ENCODE data around the gene CCDC110. TPM values are rescaled to one million over a fixed set of nuclear protein-coding genes. Genes with fewer than 3 reads are reported as not detected.

The CCDC110 gene
- total and polyA plus RNA-seq, 2 of the 13 experiments (the other 11 are each of a cell fraction or from before 2014, with no cell fraction given): not detected

DNA sequence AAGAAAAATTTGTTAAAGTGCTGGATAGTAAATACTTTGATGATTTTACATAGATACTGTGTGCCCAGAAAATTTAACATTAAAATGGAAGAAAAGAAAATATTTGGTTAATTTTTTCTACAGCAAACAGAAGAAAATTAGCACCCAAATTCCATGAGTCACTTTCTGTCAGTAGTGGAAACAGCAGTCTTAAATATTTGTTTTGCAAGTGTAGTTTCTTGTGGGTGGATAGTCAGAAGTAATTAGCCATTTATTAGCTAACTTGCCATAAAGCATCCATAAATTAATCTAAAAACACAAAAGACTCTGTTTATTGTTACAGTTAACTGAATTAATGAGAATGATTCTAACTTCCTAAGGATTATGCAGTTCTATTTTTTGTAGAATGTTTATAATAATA lies 36.1 kb downstream of the CCDC110 start:
- intact Hi-C loops (cut with micrococcal nuclease; ENCODE audit: unreplicated experiment): no loop called here
- FAIRE-seq: no peak
- Histone ChIP-seq H3K79me2 (ENCODE audit: insufficient read depth, low read length) (no peaks in the 10 kb centered on the region), H3K27ac (ENCODE audit: extremely low read length, insufficient read depth, low read length) (no peak overlapping the region), H3K36me3 (replicated peaks in 1 of 2; ENCODE audit: control insufficient read depth in 1 of 2, insufficient read depth in 2 of 2, low read length in 2 of 2) (no peaks in the 10 kb centered on the region), H2AFZ (ENCODE audit: low read length) (no peak overlapping the region), H4K20me1 (ENCODE audit: insufficient read depth, low read length) (no peaks in the 10 kb centered on the region), H3K4me2 (ENCODE audit: low read depth, low read length) (no peak overlapping the region), H3K9ac (ENCODE audit: insufficient read depth, low read depth, low read length) (no peak overlapping the region), H3K4me3 (replicated peaks in 1 of 3; ENCODE audit: insufficient read depth in 1 of 3, low read depth in 2 of 3, low read length in 3 of 3) (no peak overlapping the region), H3K9me3 (ENCODE audit: low read length) (no peaks in the 10 kb centered on the region), H3K4me1 (ENCODE audit: insufficient read depth, low read length) (no peaks in the 10 kb centered on the region), H3K27me3 (ENCODE audit: control insufficient read depth in 1 of 2, insufficient read depth in 2 of 2, low read length in 2 of 2) (no peaks in the 10 kb centered on the region; a peak in 1 of 5 replicates)
- ChIA-PET POLR2A (no interaction called here), CTCF (ENCODE audit: low intra/inter-chr PET ratio, low total read pairs) (no interaction called here)
- DNase-seq (ENCODE audit: low spot score): no peak
- in situ Hi-C loops (cut with HindIII; ENCODE audit: extremely low pct_ligation_motif_present, low pct_unique_long_range_greater_than_20kb): no loop called here
- TF ChIP-seq KAT7 (CRISPR knock-in tag; IDR thresholded peaks at IDR 0.05; ENCODE audit: borderline replicate concordance): no peak
- TF ChIP-seq SATB2 (CRISPR knock-in tag; IDR thresholded peaks at IDR 0.05): no peak
- TF ChIP-seq TEAD2 (CRISPR knock-in tag; IDR thresholded peaks at IDR 0.05): no peak
- no peak for TF ChIP-seq DNMT1 (CRISPR knock-in tag; IDR thresholded peaks at IDR 0.05)
- TF ChIP-seq, protein P1, sequence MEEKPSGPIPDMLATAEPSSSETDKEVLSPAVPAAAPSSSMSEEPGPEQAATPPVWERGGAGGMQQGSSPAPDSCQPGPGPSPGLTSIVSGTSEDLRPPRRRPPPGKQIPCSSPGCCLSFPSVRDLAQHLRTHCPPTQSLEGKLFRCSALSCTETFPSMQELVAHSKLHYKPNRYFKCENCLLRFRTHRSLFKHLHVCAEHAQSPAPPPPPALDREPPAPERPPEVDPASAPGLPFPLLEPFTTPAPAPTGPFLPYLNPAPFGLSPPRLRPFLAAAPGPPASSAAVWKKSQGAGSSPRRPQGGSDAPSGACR (CRISPR knock-in tag; IDR thresholded peaks at IDR 0.05): no peak
- no peak for ATAC-seq
- BruUV-seq (replicated peaks): no TSS peak

- peaks cover 15% of the 10 kb centered on the region for H3K4me1 ChIP-seq (ENCODE audit: insufficient read depth, low read length)
- ATAC-seq: no peak
- no peak for FAIRE-seq
- no peak for DNase-seq (ENCODE audit: low spot score)
- no peak overlapping the region for H3K4me3 ChIP-seq (replicated peaks in 1 of 3; ENCODE audit: insufficient read depth in 1 of 3, low read depth in 2 of 3, low read length in 3 of 3)
- no peaks in the 10 kb centered on the region for H3K36me3 ChIP-seq (replicated peaks in 1 of 2; ENCODE audit: control insufficient read depth in 1 of 2, insufficient read depth in 2 of 2, low read length in 2 of 2)
- intact Hi-C loops (cut with micrococcal nuclease; ENCODE audit: unreplicated experiment) (no loop called here), in situ Hi-C loops (cut with HindIII; ENCODE audit: extremely low pct_ligation_motif_present, low pct_unique_long_range_greater_than_20kb) (no loop called here)
- no TSS peak for BruUV-seq (replicated peaks)
- CTCF ChIA-PET (ENCODE audit: low intra/inter-chr PET ratio, low total read pairs): no interaction called here
- peaks cover 9% of the 10 kb centered on the region for H3K79me2 ChIP-seq (ENCODE audit: insufficient read depth, low read length)
- H3K27ac ChIP-seq (ENCODE audit: extremely low read length, insufficient read depth, low read length): no peak overlapping the region
- H3K9me3 ChIP-seq (ENCODE audit: low read length): no peaks in the 10 kb centered on the region
- H3K9ac ChIP-seq (ENCODE audit: insufficient read depth, low read depth, low read length): no peak overlapping the region
- WGBS (ENCODE audit: low lambda C conversion rate): 23% methylated on average over 4 of the region's 5 CpGs
- no peak overlapping the region for H3K4me2 ChIP-seq (ENCODE audit: low read depth, low read length)
- no peaks in the 10 kb centered on the region for H4K20me1 ChIP-seq (ENCODE audit: insufficient read depth, low read length)
- TF ChIP-seq ZNF556 (CRISPR knock-in tag; IDR thresholded peaks at IDR 0.05; ENCODE audit: borderline replicate concordance) (no peak), CTCF (CRISPR knock-in tag; IDR thresholded peaks at IDR 0.05) (0 out of 2 replicates have a peak, but pooled peaks have one; percentile 7), ZNF260 (CRISPR knock-in tag; IDR thresholded peaks at IDR 0.05; ENCODE audit: borderline replicate concordance, low read depth) (no peak), RARA (CRISPR knock-in tag; IDR thresholded peaks at IDR 0.05) (peak; percentile 34; the same call in 1 of the 2 replicates), NR2F6 (IDR thresholded peaks at IDR 0.05) (0 out of 2 replicates have a peak, but pooled peaks have one; percentile 38), NR2F6 (CRISPR knock-in tag; IDR thresholded peaks at IDR 0.05) (peak; percentile 53; the same call in 1 of the 2 replicates)
- TF ChIP-seq, protein P2, sequence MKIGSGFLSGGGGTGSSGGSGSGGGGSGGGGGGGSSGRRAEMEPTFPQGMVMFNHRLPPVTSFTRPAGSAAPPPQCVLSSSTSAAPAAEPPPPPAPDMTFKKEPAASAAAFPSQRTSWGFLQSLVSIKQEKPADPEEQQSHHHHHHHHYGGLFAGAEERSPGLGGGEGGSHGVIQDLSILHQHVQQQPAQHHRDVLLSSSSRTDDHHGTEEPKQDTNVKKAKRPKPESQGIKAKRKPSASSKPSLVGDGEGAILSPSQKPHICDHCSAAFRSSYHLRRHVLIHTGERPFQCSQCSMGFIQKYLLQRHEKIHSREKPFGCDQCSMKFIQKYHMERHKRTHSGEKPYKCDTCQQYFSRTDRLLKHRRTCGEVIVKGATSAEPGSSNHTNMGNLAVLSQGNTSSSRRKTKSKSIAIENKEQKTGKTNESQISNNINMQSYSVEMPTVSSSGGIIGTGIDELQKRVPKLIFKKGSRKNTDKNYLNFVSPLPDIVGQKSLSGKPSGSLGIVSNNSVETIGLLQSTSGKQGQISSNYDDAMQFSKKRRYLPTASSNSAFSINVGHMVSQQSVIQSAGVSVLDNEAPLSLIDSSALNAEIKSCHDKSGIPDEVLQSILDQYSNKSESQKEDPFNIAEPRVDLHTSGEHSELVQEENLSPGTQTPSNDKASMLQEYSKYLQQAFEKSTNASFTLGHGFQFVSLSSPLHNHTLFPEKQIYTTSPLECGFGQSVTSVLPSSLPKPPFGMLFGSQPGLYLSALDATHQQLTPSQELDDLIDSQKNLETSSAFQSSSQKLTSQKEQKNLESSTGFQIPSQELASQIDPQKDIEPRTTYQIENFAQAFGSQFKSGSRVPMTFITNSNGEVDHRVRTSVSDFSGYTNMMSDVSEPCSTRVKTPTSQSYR (CRISPR knock-in tag; IDR thresholded peaks at IDR 0.05; ENCODE audit: borderline replicate concordance): peak; percentile 21; the same call in 1 of the 2 replicates
- TF ChIP-seq, protein P3, sequence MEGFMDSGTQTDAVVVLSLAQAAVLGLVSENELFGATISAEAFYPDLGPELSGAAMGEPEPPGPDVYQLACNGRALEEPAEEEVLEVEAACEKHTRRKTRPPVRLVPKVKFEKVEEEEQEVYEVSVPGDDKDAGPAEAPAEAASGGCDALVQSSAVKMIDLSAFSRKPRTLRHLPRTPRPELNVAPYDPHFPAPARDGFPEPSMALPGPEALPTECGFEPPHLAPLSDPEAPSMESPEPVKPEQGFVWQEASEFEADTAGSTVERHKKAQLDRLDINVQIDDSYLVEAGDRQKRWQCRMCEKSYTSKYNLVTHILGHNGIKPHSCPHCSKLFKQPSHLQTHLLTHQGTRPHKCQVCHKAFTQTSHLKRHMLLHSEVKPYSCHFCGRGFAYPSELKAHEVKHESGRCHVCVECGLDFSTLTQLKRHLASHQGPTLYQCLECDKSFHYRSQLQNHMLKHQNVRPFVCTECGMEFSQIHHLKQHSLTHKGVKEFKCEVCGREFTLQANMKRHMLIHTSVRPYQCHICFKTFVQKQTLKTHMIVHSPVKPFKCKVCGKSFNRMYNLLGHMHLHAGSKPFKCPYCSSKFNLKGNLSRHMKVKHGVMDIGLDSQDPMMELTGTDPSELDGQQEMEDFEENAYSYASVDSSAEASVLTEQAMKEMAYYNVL (CRISPR knock-in tag; IDR thresholded peaks at IDR 0.05; ENCODE audit: borderline replicate concordance): no peak
- POLR2A ChIA-PET: no interaction called here
- H2AFZ ChIP-seq (ENCODE audit: low read length): no peak overlapping the region
- H3K27me3 ChIP-seq (ENCODE audit: control insufficient read depth in 1 of 2, insufficient read depth in 2 of 2, low read length in 2 of 2): no peaks in the 10 kb centered on the region; a peak in 2 of 5 replicates
These were observed 41.9 kb downstream of the CCDC110 start for GRCh38 chr4:185429660-185430059.
